Spleen (tissue), 11 donors: ENCODE results near the gene CCDC107. TPM values are rescaled to one million over a fixed set of nuclear protein-coding genes. Genes with fewer than 3 reads are reported as not detected.

ENCODE experiments used
- DNase-seq: peaks from one replicate; pipeline ENCODE4 v3.0.0-alpha.2; 2020
- H3K27ac ChIP-seq, 8 donors: fragments of 200-600 bp; sonication (generic) in 7 of 8; 1 replicate in 4 of 8; 2 replicates in 4 of 8; pipeline versions ENCODE4 v1.5.0 to v1.8.0; 2016 to 2021; ENCODE audit warnings: inconsistent platforms in 4 of 8, mild to moderate bottlenecking in 4 of 8, moderate library complexity in 1 of 8
- H3K27me3 ChIP-seq, 7 donors: fragments of 200-600 bp; sonication (generic) in 6 of 7; replicated peaks in 1 of 7; 1 replicate in 4 of 7; 2 replicates in 3 of 7; pipeline versions ENCODE4 v1.5.0 to v1.8.0; 2016 to 2021; ENCODE audit warnings: inconsistent platforms in 3 of 7, mild to moderate bottlenecking in 1 of 7
- H3K36me3 ChIP-seq, 6 donors: fragments of 200-600 bp; sonication (generic) in 5 of 6; 1 replicate in 4 of 6; 2 replicates in 2 of 6; pipeline versions ENCODE4 v1.5.0 to v1.8.0; 2016 to 2021; ENCODE audit warnings: inconsistent platforms in 2 of 6
- H3K4me1 ChIP-seq, 6 donors: fragments of 200-600 bp; sonication (generic) in 5 of 6; 1 replicate in 3 of 6; 2 replicates in 3 of 6; pipeline versions ENCODE4 v1.5.0 to v1.8.0; 2016 to 2021; ENCODE audit warnings: inconsistent platforms in 3 of 6
- H3K4me3 ChIP-seq, 8 donors: fragments of 200-600 bp; sonication (generic) in 7 of 8; 1 replicate in 4 of 8; 2 replicates in 4 of 8; pipeline versions ENCODE4 v1.5.0 to v1.8.0; 2016 to 2021; ENCODE audit warnings: inconsistent platforms in 4 of 8, mild to moderate bottlenecking in 4 of 8, moderate library complexity in 2 of 8
- H3K9me3 ChIP-seq, 8 donors: fragments of 200-600 bp; sonication (generic) in 7 of 8; 1 replicate in 4 of 8; 2 replicates in 4 of 8; pipeline versions ENCODE4 v1.5.0 to v1.8.0; 2016 to 2021; ENCODE audit warnings: inconsistent platforms in 4 of 8
- POLR2A ChIP-seq, 3 donors: fragments of 450-650 bp; IDR thresholded peaks; one replicate each; pipeline ENCODE4 v1.5.1; 2017; ENCODE audit warnings: antibody characterized with exemption in 3 of 3, mild to moderate bottlenecking in 1 of 3
- POLR2AphosphoS5 ChIP-seq, 3 donors: sonication (generic); formaldehyde crosslinking; IDR thresholded peaks; one replicate each; pipeline ENCODE4 v1.5.1; 2017; ENCODE audit warnings: antibody characterized with exemption in 3 of 3
- WGBS, 5 donors: extraction: QIAGEN DNeasy Blood & Tissue Kit in 3 of 5; methylation state at CpG; one replicate each; pipeline versions ENCODE4 v1.1.5 to v1.1.7; 2013 to 2018; 5-methylcytosine and 5-hydroxymethylcytosine counted together
- intact Hi-C: fragments of 100-400 bp; cut with DNase I; formaldehyde crosslinking; loops from one replicate; pipeline ENCODE4 v1.15.0; 2023; ENCODE audit warnings: low total_unique reads
- polyA plus RNA-seq, 3 donors: library from polyadenylated mRNA; stranded (reverse); fragments of 200-250 nt; gene quantifications; one replicate each; pipeline ENCODE4 v1.2.1, GENCODE V29; 2013
- total RNA-seq, 7 donors: library from RNA; depleted of rRNA in 3 of 7; stranded (reverse); fragments of >200 nt in 3 of 7; fragmentation: NEBNext Ultra II Directional in 4 of 7; extraction: Animal tissue kit (Norgen Biotek cat#: 25700) in 4 of 7; gene quantifications; one replicate each; pipeline versions ENCODE4 v1.1.0 to v1.2.1, GENCODE V29; 2016 to 2021
- TF ChIP-seq, protein P1 (sequence below), 11 experiments: fragments of 200-600 bp in 7 of 11; fragments of 450-650 bp in 4 of 11; sonication (generic) in 4 of 11; IDR thresholded peaks in 8 of 11; conservative IDR thresholded peaks in 3 of 11; 1 replicate in 7 of 11; 2 replicates in 4 of 11; pipeline versions ENCODE4 v1.4.0 to v1.8.0; 2016 to 2021; ENCODE audit warnings: antibody characterized with exemption in 11 of 11, inconsistent platforms in 4 of 11, mild to moderate bottlenecking in 1 of 11
- donor health status: healthy with polysubstance abuse.
- donor health status: DM: no; HTN: no; CAD: no; lungs with moderate emphysema.
- donor health status: DM: no; HTN: no; CAD: no.
- donor health status: Bipolar disorder and iron deficiency.
- donor health status: healthy.
- donor health status: DM: no; HTN: no; CAD: no.
- donor health status: DM: yes; HTN: yes; CAD: no.

CCDC107 gene
- total and polyA plus RNA-seq, 10 donors, result 14.4 to 46.9 (median 21.3) TPM

DNA sequence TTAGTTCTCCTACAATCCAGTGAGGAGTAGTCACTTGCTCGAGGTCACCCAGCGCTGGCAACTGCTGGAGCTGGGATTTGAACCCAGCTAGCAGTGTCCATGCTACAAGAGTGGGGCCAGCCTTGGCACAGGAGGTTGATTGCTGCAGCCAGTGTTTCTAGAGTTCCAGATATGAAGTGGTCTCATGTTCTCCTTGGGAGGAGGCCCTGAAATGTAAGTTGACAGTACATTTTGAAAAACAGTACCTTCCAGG is 802 bp downstream of the CCDC107 start:
- WGBS, 5 donors, result 0 to 2% (median 0%) methylated on average over 2 of the region's 2 CpGs
- DNase-seq, result no peak

GRCh38 chr9:35659340-35659739 is 1.2 kb downstream of the CCDC107 start:
- no peak for DNase-seq
- Histone ChIP-seq H3K36me3 (peaks cover 0 to 32% (median 13%) of the 10 kb centered on the region in 6 donors), H3K27me3 (no peaks in the 10 kb centered on the region), H3K4me1 (peaks cover 38 to 93% (median 63%) of the 10 kb centered on the region in 6 donors), H3K4me3 (peak overlapping the region in 7 of 8 donors; percentile 78 to 93 (median 89)), H3K27ac (peak overlapping the region in 7 of 8 donors; percentile 91 to 98 (median 97)), H3K9me3 (no peaks in the 10 kb centered on the region)
- WGBS, 5 donors, result 22 to 51% (median 39%) methylated on average over 3 of the region's 3 CpGs
- peak in 1 of 3 donors; percentile 24 for TF ChIP-seq POLR2AphosphoS5 (IDR thresholded peaks at IDR 0.05)
- no peak for TF ChIP-seq POLR2A (IDR thresholded peaks at IDR 0.05)
- TF ChIP-seq, protein P1, sequence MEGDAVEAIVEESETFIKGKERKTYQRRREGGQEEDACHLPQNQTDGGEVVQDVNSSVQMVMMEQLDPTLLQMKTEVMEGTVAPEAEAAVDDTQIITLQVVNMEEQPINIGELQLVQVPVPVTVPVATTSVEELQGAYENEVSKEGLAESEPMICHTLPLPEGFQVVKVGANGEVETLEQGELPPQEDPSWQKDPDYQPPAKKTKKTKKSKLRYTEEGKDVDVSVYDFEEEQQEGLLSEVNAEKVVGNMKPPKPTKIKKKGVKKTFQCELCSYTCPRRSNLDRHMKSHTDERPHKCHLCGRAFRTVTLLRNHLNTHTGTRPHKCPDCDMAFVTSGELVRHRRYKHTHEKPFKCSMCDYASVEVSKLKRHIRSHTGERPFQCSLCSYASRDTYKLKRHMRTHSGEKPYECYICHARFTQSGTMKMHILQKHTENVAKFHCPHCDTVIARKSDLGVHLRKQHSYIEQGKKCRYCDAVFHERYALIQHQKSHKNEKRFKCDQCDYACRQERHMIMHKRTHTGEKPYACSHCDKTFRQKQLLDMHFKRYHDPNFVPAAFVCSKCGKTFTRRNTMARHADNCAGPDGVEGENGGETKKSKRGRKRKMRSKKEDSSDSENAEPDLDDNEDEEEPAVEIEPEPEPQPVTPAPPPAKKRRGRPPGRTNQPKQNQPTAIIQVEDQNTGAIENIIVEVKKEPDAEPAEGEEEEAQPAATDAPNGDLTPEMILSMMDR (IDR thresholded peaks at IDR 0.05 in 8 of 11, conservative IDR thresholded peaks at IDR 0.05 in 3 of 11), result no peak
- intact Hi-C loops, result loop anchor here (5.0 kb wide), 1 partner anchor 73 kb away; the partner anchor contains the start of genes CREB3 and TLN1

More for the DNA sequence above, 802 bp downstream of the CCDC107 start:
- peaks cover 0 to 32% (median 13%) of the 10 kb centered on the region in 6 donors for H3K36me3 ChIP-seq
- intact Hi-C loops, result loop anchor here (5.0 kb wide), 1 partner anchor 73 kb away; the partner anchor contains the start of genes CREB3 and TLN1
- no peaks in the 10 kb centered on the region for H3K27me3 ChIP-seq
- peak overlapping the region; percentile 91 to 98 (median 97) for H3K27ac ChIP-seq
- peak overlapping the region; percentile 78 to 93 (median 87) for H3K4me3 ChIP-seq
- H3K9me3 ChIP-seq, result no peaks in the 10 kb centered on the region
- TF ChIP-seq POLR2AphosphoS5 (IDR thresholded peaks at IDR 0.05) (no peak), POLR2A (IDR thresholded peaks at IDR 0.05) (no peak)
- TF ChIP-seq, protein P1 (IDR thresholded peaks at IDR 0.05 in 8 of 11, conservative IDR thresholded peaks at IDR 0.05 in 3 of 11), result no peak
- peaks cover 38 to 89% (median 60%) of the 10 kb centered on the region in 6 donors for H3K4me1 ChIP-seq

DNA sequence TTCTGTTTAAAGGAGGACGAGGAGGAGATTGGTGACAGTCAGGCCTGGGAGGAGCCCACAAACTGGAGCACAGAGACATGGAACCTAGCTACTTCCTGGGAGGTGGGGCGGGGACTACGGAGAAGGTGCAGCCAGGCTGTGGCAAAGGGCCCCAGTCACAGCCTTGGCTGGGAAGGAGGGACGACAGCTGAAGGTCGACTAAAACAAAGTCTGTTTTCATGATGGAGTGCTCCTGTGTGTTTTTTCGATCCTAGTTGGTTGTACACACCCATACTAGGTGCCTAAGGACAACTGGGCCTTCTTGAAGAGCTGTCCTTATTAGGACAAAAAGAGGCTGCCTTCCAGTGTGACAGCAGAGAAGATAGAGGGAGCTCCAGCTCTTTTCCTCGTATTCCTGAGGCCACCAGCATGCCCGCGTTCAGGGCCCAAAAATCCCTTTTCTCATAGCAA is 2.9 kb downstream of the CCDC107 start:
- Histone ChIP-seq H3K4me1 (peaks cover 44 to 94% (median 80%) of the 10 kb centered on the region in 6 donors), H3K36me3 (peaks cover 0 to 32% (median 13%) of the 10 kb centered on the region in 6 donors), H3K9me3 (no peaks in the 10 kb centered on the region), H3K27ac (peak overlapping the region in 6 of 8 donors; percentile 5 to 97 (median 64)), H3K27me3 (no peaks in the 10 kb centered on the region), H3K4me3 (no peak overlapping the region)
- TF ChIP-seq, protein P1 (IDR thresholded peaks at IDR 0.05 in 8 of 11, conservative IDR thresholded peaks at IDR 0.05 in 3 of 11), result peak in 6 of 11 experiments; percentile 11 to 45 (median 30)
- TF ChIP-seq POLR2A (IDR thresholded peaks at IDR 0.05), result no peak
- DNase-seq, result peak; percentile 73
- intact Hi-C loops, result loop anchor here (10.0 kb wide), 1 partner anchor 56 kb away; the partner anchor contains the start of gene TESK1
- WGBS, 5 donors, result 60 to 79% (median 68%) methylated on average over 9 of the region's 9 CpGs

- Histone ChIP-seq H3K4me3 (no peak overlapping the region), H3K9me3 (no peaks in the 10 kb centered on the region), H3K4me1 (peaks cover 40 to 94% (median 78%) of the 10 kb centered on the region in 6 donors), H3K27me3 (no peaks in the 10 kb centered on the region), H3K27ac (peak overlapping the region in 7 of 8 donors; percentile 5 to 97 (median 62)), H3K36me3 (peaks cover 0 to 32% (median 13%) of the 10 kb centered on the region in 6 donors)
- intact Hi-C loops, result loop anchor here (10.0 kb wide), 1 partner anchor 57 kb away; the partner anchor contains the start of gene TESK1
- DNase-seq, result no peak
- TF ChIP-seq, protein P1 (IDR thresholded peaks at IDR 0.05 in 8 of 11, conservative IDR thresholded peaks at IDR 0.05 in 3 of 11), result no peak
- TF ChIP-seq POLR2AphosphoS5 (IDR thresholded peaks at IDR 0.05), result peak in 1 of 3 donors; percentile 20
- TF ChIP-seq POLR2A (IDR thresholded peaks at IDR 0.05), result no peak
- WGBS, 5 donors, result 57 to 65% (median 60%) methylated on average over 3 of the region's 3 CpGs
Measured at GRCh38 chr9:35661756-35662350, 3.8 kb downstream of the CCDC107 start.
